Measurements from ENCODE around the gene ASPHD2.

DNA sequence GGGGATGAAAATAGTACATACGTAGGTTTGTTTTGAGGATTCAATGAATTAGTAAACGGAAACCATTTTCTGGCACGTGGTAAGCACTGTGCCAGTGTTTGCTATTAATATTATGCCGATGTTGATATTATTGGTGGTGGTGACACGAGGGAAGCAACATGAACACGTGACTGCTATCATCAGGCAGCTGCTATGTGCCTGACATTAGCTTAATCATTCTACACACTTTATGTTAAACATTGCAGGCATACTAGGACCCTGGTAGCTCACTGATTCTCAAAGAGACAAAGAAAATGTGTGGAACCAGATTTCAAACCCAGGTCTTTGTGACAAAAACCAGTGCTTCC is 55.3 kb downstream of the ASPHD2 start:
- TF ChIP-seq, protein P1, sequence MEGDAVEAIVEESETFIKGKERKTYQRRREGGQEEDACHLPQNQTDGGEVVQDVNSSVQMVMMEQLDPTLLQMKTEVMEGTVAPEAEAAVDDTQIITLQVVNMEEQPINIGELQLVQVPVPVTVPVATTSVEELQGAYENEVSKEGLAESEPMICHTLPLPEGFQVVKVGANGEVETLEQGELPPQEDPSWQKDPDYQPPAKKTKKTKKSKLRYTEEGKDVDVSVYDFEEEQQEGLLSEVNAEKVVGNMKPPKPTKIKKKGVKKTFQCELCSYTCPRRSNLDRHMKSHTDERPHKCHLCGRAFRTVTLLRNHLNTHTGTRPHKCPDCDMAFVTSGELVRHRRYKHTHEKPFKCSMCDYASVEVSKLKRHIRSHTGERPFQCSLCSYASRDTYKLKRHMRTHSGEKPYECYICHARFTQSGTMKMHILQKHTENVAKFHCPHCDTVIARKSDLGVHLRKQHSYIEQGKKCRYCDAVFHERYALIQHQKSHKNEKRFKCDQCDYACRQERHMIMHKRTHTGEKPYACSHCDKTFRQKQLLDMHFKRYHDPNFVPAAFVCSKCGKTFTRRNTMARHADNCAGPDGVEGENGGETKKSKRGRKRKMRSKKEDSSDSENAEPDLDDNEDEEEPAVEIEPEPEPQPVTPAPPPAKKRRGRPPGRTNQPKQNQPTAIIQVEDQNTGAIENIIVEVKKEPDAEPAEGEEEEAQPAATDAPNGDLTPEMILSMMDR (IDR thresholded peaks at IDR 0.05) = no peak
- no peak for TF ChIP-seq POLR2A (IDR thresholded peaks at IDR 0.05)
